Left lung (tissue), 10 donors: ENCODE measurements around the gene ADH7. TPM values are rescaled to one million over a fixed set of nuclear protein-coding genes. Genes with fewer than 3 reads are reported as not detected.
"Not testable (repeated sequence)": the region's sequence is repeated elsewhere in the genome, so short reads cannot be mapped to it uniquely, and the experiment has no call there.

Experiments used
- ATAC-seq: fragments of 200-7000 bp; cut with Tn5 transposase; one replicate; pipeline ENCODE4 v1.9.1; 2020; ENCODE audit warnings: moderate library complexity
- DNase-seq, 4 donors: peaks; one replicate each; pipeline ENCODE4 v3.0.0-alpha.2; 2013 to 2020
- H3K27ac ChIP-seq, 2 donors: fragments of 200-600 bp; sonication (generic) in 1 of 2; one replicate each; pipeline versions ENCODE4 v1.5.0 to v1.8.0; 2020 to 2021
- H3K27me3 ChIP-seq, 2 donors: fragments of 200-600 bp; sonication (generic) in 1 of 2; one replicate each; pipeline versions ENCODE4 v1.5.0 to v1.8.0; 2020 to 2021
- H3K36me3 ChIP-seq, 2 donors: fragments of 200-600 bp; sonication (generic) in 1 of 2; one replicate each; pipeline versions ENCODE4 v1.5.0 to v1.8.0; 2020 to 2021
- H3K4me1 ChIP-seq, 2 donors: fragments of 200-600 bp; one replicate each; pipeline ENCODE4 v1.8.0; 2021
- H3K4me3 ChIP-seq, 2 donors: fragments of 200-600 bp; sonication (generic) in 1 of 2; one replicate each; pipeline versions ENCODE4 v1.5.0 to v1.8.0; 2020 to 2021; ENCODE audit warnings: mild to moderate bottlenecking in 1 of 2
- H3K9me3 ChIP-seq, 2 donors: fragments of 200-600 bp; sonication (generic) in 1 of 2; one replicate each; pipeline versions ENCODE4 v1.5.0 to v1.8.0; 2020 to 2021
- intact Hi-C, 2 donors: fragments of 100-400 bp; cut with DNase I; formaldehyde crosslinking; loops; one replicate each; pipeline versions ENCODE4 v1.11.2 to v1.14.2; 2022
- polyA plus RNA-seq, 6 donors: library from polyadenylated mRNA; unstranded; fragments of 120-200 nt; gene quantifications; one replicate each; pipeline ENCODE4 v1.2.1, GENCODE V29; 2013; ENCODE audit not compliant: insufficient read length in 6 of 6
- total RNA-seq, 2 donors: library from RNA; stranded (reverse); fragmentation: NEBNext Ultra II Directional; extraction: Animal tissue kit (Norgen Biotek cat#: 25700); gene quantifications; one replicate each; pipeline ENCODE4 v1.2.1, GENCODE V29; 2021
- TF ChIP-seq, protein P1 (sequence below), 2 donors: fragments of 200-600 bp; sonication (generic) in 1 of 2; IDR thresholded peaks; one replicate each; pipeline versions ENCODE4 v1.5.0 to v1.8.0; 2021; ENCODE audit warnings: antibody characterized with exemption in 2 of 2
- donor health status: DM: no; HTN: yes; CAD: no.
- donor health status: DM: no; HTN: no; CAD: no.

ADH7 gene
- total and polyA plus RNA-seq, 8 donors: 0.07 to 1.4 (median 0.13) TPM; not detected in 5

DNA sequence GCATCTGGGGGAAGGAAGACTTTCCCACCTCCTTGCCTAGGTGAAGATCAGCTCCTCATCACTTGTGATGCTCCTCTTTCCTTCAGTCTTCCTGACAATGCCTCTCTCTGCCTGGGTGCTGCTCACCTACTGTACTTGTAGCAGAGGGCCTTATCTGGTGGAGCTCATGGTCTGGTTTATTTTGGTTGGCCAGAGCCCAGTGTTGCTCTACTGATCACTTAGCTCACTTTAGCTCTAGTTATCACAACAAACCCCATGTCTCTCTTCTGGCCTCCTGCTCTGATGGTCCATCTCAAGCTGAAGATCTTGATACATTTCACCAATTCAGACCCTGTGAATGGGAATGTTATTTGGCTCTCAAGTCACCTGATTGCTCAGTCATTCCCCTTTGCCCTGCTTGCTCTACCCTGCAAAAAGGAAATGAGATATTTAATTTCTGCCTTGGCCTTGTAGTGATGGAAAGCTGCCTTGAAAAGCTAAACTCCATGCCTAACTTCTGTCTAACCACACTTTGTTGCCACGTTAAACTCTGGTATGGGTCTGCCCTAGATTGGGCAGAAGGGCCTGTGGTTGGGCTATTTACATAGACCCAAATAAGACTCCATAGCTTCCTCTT is 52.3 kb downstream of the ADH7 start:
- Histone ChIP-seq H3K4me3 (no peak overlapping the region), H3K4me1 (no peaks in the 10 kb centered on the region), H3K27ac (peak overlapping the region; percentile 35 to 67), H3K27me3 (no peaks in the 10 kb centered on the region), H3K36me3 (no peaks in the 10 kb centered on the region), H3K9me3 (peaks cover 0 to 5% of the 10 kb centered on the region in 2 donors)
- ATAC-seq (no peak), DNase-seq (no peak)
- intact Hi-C loops: no loop called here
- TF ChIP-seq, protein P1, sequence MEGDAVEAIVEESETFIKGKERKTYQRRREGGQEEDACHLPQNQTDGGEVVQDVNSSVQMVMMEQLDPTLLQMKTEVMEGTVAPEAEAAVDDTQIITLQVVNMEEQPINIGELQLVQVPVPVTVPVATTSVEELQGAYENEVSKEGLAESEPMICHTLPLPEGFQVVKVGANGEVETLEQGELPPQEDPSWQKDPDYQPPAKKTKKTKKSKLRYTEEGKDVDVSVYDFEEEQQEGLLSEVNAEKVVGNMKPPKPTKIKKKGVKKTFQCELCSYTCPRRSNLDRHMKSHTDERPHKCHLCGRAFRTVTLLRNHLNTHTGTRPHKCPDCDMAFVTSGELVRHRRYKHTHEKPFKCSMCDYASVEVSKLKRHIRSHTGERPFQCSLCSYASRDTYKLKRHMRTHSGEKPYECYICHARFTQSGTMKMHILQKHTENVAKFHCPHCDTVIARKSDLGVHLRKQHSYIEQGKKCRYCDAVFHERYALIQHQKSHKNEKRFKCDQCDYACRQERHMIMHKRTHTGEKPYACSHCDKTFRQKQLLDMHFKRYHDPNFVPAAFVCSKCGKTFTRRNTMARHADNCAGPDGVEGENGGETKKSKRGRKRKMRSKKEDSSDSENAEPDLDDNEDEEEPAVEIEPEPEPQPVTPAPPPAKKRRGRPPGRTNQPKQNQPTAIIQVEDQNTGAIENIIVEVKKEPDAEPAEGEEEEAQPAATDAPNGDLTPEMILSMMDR (IDR thresholded peaks at IDR 0.05): no peak

DNA sequence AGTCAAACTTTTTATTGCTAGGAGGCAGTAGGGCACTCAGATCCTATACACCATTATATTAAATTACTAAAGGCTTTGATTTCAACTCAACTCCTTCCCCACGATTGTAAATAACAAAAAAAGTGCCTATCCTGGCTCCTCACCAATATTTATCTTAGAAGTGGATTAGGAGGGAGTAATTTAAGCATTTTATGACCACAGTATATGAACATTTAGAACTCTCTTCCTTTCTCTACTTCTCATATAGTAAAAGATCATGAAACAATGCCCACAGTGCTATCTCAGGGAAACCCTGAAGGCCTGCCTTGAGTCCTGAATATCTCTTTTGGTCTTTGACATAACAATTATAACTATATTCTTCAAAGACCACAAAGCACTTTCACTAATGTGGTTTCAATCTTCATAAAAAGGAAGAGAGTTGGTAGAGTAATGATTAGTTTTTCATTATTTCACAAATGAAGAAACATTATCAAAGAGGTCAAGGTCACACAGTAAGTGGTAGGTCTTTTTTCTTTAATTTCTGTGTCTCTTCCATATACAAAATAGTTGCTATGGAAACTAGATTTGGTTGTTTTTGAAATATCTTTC is 53.5 kb downstream of the ADH7 start:
- no peaks in the 10 kb centered on the region for H3K4me1 ChIP-seq
- peaks cover 0 to 5% of the 10 kb centered on the region in 2 donors for H3K9me3 ChIP-seq
- no peaks in the 10 kb centered on the region for H3K27me3 ChIP-seq
- no peak overlapping the region for H3K4me3 ChIP-seq
- H3K27ac ChIP-seq: no peak overlapping the region
- H3K36me3 ChIP-seq: no peaks in the 10 kb centered on the region
- TF ChIP-seq, protein P1 (IDR thresholded peaks at IDR 0.05): no peak
- no peak for DNase-seq
- no peak for ATAC-seq
- intact Hi-C loops: no loop called here

DNA sequence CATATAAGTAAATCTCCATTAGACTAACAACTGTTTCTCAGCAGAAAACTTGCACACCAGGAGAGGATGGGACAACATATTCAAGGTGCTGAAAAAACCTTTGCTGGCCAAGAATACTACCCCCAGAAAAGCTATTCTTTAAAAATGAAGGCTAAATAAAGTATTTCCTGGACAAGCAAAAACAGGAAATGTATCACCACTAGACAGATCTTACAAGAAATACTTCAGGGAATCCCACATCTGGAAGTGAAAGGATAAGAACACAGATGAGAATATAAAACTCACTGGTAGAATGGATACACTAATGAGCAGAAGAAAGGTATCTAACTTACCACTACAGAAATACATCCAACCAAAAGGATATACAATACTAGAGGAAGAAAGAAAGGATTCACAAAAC is 55.6 kb downstream of the ADH7 start:
- ATAC-seq: no peak
- DNase-seq: no peak
- no peak overlapping the region for H3K27ac ChIP-seq
- TF ChIP-seq, protein P1 (IDR thresholded peaks at IDR 0.05): no peak
- H3K27me3 ChIP-seq: no peaks in the 10 kb centered on the region
- no peak overlapping the region for H3K4me3 ChIP-seq
- H3K9me3 ChIP-seq: peaks cover 0 to 5% of the 10 kb centered on the region in 2 donors
- H3K4me1 ChIP-seq: no peaks in the 10 kb centered on the region
- H3K36me3 ChIP-seq: no peaks in the 10 kb centered on the region
- intact Hi-C loops: no loop called here

DNA sequence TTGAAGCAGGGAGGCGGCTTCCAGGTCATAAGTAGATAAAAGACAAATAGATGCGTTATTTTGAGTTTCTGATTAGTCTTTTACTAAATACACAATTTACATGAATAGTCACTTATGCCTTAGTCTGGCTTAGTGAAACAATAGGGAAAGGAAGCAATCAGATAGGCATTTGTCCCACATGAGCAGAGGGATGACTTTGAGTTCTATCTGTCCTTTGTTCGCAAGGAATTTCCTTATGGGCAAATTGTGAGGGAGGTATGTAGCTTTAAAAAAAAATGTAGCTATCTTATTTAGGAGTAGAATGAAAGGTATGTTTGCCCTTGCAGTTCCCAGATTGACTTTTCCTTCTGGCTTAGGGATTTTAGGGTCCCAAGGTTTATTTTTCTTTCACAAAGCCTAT is 56.3 kb downstream of the ADH7 start:
- ATAC-seq: no peak
- Histone ChIP-seq H3K27me3 (no peaks in the 10 kb centered on the region), H3K27ac (no peak overlapping the region), H3K4me3 (no peak overlapping the region), H3K9me3 (peaks cover 0 to 8% of the 10 kb centered on the region in 2 donors), H3K4me1 (no peaks in the 10 kb centered on the region), H3K36me3 (no peaks in the 10 kb centered on the region)
- DNase-seq: no peak
- TF ChIP-seq, protein P1 (IDR thresholded peaks at IDR 0.05): no peak
- intact Hi-C loops: no loop called here

DNA sequence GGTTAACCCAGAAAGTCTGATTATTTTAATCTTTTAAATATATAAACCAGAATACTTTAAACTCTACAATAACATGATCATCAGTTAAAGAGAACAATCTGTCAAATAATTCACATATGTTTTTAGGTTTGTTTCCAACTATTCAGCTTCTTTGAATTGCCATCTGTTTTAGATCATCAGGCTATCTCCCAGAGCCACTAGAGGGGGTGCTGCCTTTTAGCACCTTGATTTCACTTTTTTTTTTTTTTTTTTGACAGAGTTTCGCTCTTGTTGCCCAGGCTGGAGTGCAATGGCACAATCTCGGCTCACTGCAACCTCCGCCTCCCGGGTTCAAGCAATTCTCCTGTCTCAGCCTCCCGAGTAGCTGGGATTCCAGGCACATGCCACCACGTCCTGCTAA is 57.8 kb downstream of the ADH7 start:
- intact Hi-C loops, ATAC-seq, H3K4me3 ChIP-seq, H3K27ac ChIP-seq, H3K36me3 ChIP-seq, DNase-seq, H3K4me1 ChIP-seq, H3K27me3 ChIP-seq: not testable (repeated sequence)
- peaks cover 0 to 18% of the 10 kb centered on the region in 2 donors for H3K9me3 ChIP-seq

DNA sequence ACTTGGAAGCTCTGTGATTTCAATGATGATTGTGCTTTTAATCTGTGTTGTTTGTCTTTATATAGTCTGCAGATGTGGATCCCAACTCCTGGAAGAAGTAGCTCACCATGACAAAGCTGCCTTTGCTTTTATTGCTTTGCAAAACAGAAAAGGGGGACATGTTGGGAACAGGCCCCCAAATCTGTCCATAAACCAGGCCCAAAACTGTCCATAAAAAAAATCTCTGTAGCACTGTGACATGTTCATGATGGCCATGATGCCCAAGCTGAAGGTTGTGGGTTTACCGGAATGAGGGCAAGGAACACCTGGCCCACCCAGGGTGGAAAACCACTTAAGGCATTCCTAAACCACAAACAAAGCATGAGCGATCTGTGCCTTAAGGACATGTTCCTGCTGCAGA is 62.7 kb downstream of the ADH7 start:
- ATAC-seq, H3K4me3 ChIP-seq, H3K4me1 ChIP-seq, intact Hi-C loops, H3K27ac ChIP-seq, H3K27me3 ChIP-seq, H3K36me3 ChIP-seq, DNase-seq: not testable (repeated sequence)
- peaks cover 0 to 17% of the 10 kb centered on the region in 2 donors for H3K9me3 ChIP-seq

DNA sequence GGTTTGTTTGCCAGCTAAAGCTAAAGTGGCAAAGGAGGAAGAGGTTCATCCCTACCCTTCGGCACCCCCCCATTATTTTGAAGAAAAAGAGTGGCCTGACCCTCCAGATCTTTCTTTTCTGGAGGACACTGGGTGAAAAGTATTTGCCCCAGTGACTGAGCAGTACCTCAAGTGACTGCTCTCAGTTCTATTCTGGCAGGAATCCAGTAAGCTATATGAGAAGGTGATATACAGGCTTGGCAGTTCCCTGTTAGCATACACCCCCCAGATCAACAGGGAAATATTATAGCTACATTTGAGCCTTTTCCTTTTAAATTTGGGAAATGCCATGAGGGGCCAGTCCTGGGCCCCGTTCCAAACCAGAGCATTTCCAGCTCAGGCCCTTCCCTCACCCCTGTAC is 67.3 kb downstream of the ADH7 start:
- H3K36me3 ChIP-seq, intact Hi-C loops, ATAC-seq, H3K27me3 ChIP-seq, H3K27ac ChIP-seq, H3K4me3 ChIP-seq, H3K4me1 ChIP-seq: not testable (repeated sequence)
- peaks cover 0 to 11% of the 10 kb centered on the region in 2 donors for H3K9me3 ChIP-seq
- DNase-seq: peak in 1 of 4 donors; percentile 47
